MCF 10A (cell line): ENCODE data around the gene CSTB. TPM values are rescaled to one million over a fixed set of nuclear protein-coding genes. Genes with fewer than 3 reads are reported as not detected.
A peak's percentile ranks its signal among the peaks of the same experiment; 100 is the strongest.

ENCODE experiments used
- BruUV-seq: library from RNA; stranded (reverse); fragments of 400-500 nt; replicated peaks from 2 replicates; lab custom pipeline; 2021; lab: Mats Ljungman, UMichigan
- CTCF ChIA-PET: fragments of 300-600 bp; sonication (Branson Sonifier 250); formaldehyde crosslinking; extraction: SDS; loops from one replicate; lab custom pipeline; 2021; ENCODE audit warnings: antibody characterized with exemption, inconsistent platforms; lab: Yijun Ruan, JAX
- POLR2A ChIA-PET: fragments of 300-600, 350-650 bp; sonication (Branson Sonifier 250); formaldehyde crosslinking; extraction: SDS; loops from one replicate; lab custom pipeline; 2020; ENCODE audit warnings: antibody characterized with exemption, inconsistent platforms; lab: Yijun Ruan, JAX
- DNase-seq: peaks from one replicate; pipeline ENCODE4 v3.0.0-alpha.2; 2018; ENCODE audit not compliant: unreplicated experiment
- H3K27ac Mint-ChIP-seq: one replicate; pipeline ENCODE4 v1.8.0; 2022; ENCODE audit warnings: mild to moderate bottlenecking, low read depth, mixed read lengths; ENCODE audit not compliant: unreplicated experiment
- H3K27me3 Mint-ChIP-seq: one replicate; pipeline ENCODE4 v1.8.0; 2022; ENCODE audit warnings: mixed read lengths; ENCODE audit not compliant: insufficient read depth, unreplicated experiment
- H3K36me3 Mint-ChIP-seq: one replicate; pipeline ENCODE4 v1.8.0; 2022; ENCODE audit warnings: mild to moderate bottlenecking, moderate library complexity, mixed read lengths; ENCODE audit not compliant: insufficient read depth, unreplicated experiment
- H3K4me1 Mint-ChIP-seq: one replicate; pipeline ENCODE4 v1.8.0; 2022; ENCODE audit warnings: mixed read lengths; ENCODE audit not compliant: insufficient read depth, unreplicated experiment
- H3K4me3 Mint-ChIP-seq: one replicate; pipeline ENCODE4 v1.8.0; 2022; ENCODE audit warnings: mild to moderate bottlenecking, moderate library complexity, mixed read lengths; ENCODE audit not compliant: unreplicated experiment
- H3K9me3 Mint-ChIP-seq: one replicate; pipeline ENCODE4 v1.8.0; 2022; ENCODE audit warnings: mixed read lengths; ENCODE audit not compliant: unreplicated experiment
- CTCF ChIP-seq: fragments of 200-600 bp; IDR thresholded peaks from one replicate; pipeline ENCODE4 v1.8.0; 2022; ENCODE audit warnings: antibody characterized with exemption, mild to moderate bottlenecking; ENCODE audit not compliant: unreplicated experiment
- intact Hi-C: fragments of 100-400 bp; cut with micrococcal nuclease; formaldehyde crosslinking; loops from 2 replicates; pipeline ENCODE4 v1.14.1; 2022
- total RNA-seq: library from RNA; stranded (reverse); gene quantifications from 2 replicates; pipeline ENCODE4 v1.2.3, GENCODE V29; 2022

The CSTB gene
- total RNA-seq, 1 experiment from 2014 or later, result 60.5 TPM

DNA sequence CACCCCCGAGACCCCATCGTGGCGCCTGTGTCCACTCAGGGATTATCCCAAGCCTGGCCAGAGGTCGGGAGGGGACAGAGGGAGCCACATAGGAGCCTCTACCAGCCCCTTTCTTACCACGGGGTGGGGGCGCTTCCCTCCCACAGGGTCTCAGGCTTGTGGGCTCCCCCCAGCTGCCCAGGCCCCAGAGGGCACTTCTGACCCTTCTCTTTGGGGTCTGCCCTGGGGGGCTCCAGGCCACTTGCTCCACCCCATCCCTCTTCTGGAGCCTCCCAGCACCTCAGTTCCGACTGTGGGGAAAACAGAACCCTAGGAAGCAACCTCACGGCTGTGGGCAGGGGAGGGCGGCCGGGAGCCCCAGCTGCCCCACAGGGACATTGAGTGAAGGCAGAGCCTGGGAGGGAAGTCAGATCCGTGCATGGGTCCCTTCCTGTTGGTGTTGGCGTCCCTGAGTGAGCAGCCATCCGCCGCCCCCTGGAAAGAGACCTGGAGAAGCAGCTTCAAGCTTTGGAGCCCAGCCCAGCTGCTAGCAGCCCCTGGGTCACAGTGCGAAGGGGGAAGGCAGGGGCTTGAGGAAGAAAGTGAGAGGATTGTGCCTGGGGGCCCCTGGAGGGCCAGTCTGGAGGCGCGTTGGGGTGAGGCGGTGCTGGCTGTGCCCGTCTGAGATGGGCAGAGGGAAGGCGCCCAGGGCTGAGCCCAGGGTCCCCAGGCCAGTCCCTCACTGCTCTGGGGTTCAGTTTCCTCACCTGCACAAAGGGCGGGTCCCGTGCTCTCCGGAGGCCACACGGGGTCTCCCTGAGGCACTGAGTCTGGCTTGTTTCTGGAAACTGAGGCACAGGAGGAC, 35.4 kb upstream of the CSTB start:
- H3K27ac Mint-ChIP-seq, result no peak overlapping the region

GRCh38 chr21:43810505-43811261, 34.6 kb upstream of the CSTB start:
- peak; percentile 72 for DNase-seq

More for the DNA sequence above, 35.4 kb upstream of the CSTB start:
- no TSS peak for BruUV-seq
- Mint-ChIP-seq H3K4me3 (peak overlapping the region; percentile 67), H3K36me3 (no peaks in the 10 kb centered on the region), H3K27me3 (no peaks in the 10 kb centered on the region), H3K4me1 (peaks cover 25% of the 10 kb centered on the region), H3K9me3 (no peaks in the 10 kb centered on the region)
- ChIA-PET POLR2A (interaction anchor here (1.3 to 3.0 kb wide), 3 partner anchors 58 to 165 kb away, joined by 3 to 22 read pairs (median 4); no protein-coding TSS in a partner anchor), CTCF (interaction anchor here (0.6 to 2.1 kb wide), 13 partner anchors 20 to 199 kb away, joined by 3 to 22 read pairs (median 4); partner anchors contain the start of gene RRP1)
- DNase-seq, result no peak
- intact Hi-C loops, result loop anchor here (1.0 to 5.0 kb wide), 2 partner anchors 51 to 164 kb away; no protein-coding TSS in a partner anchor
- no peak for TF ChIP-seq CTCF

DNA sequence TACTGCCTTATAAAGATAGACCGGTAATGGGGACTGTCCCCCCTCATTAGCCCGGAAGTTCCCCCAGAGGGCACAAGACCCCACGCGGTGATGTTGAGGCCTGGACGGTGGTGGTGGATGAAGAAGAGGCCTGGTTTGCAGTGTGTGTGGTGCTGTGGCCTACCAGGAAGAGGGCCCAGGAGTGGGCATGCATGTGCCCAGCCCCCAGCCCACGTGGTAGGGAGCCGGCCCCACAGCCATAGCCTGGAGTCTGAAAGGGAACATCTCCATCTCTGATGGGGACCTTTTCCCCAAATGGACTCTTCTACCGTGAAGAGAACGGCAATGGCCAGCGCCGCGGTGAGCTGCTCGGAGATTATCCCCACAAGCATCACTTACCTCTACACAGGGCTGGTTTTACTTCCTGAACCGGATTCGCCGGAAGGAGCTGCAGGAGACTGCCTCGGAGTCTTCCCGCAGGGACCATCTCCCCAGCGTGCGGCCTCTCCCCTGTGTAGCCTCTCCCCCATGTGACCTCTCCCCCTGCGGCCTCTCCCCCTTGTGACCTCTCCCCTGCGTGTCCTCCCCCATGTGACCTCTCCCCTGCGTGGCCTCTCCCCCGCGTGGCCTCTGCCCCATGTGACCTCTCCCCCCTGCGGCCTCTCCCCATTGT, 33.9 kb upstream of the CSTB start:
- no peak for TF ChIP-seq CTCF
- no peak for DNase-seq
- H3K4me3 Mint-ChIP-seq, result no peak overlapping the region
- no peaks in the 10 kb centered on the region for H3K9me3 Mint-ChIP-seq
- H3K36me3 Mint-ChIP-seq, result no peaks in the 10 kb centered on the region
- POLR2A ChIA-PET, result interaction anchor here (3.0 kb wide), 1 partner anchor 166 kb away, joined by 22 read pairs; no protein-coding TSS in a partner anchor
- CTCF ChIA-PET, result interaction anchor here (0.7 to 2.1 kb wide), 6 partner anchors 11 to 175 kb away, joined by 3 to 22 read pairs (median 4); partner anchors contain the start of gene RRP1
- intact Hi-C loops, result loop anchor here (5.0 kb wide), 1 partner anchor 52 kb away; no protein-coding TSS in a partner anchor
- BruUV-seq, result no TSS peak
- no peaks in the 10 kb centered on the region for H3K27me3 Mint-ChIP-seq
- peaks cover 24% of the 10 kb centered on the region for H3K4me1 Mint-ChIP-seq
- no peak overlapping the region for H3K27ac Mint-ChIP-seq

More at GRCh38 chr21:43810505-43811261, 34.6 kb upstream of the CSTB start:
- TF ChIP-seq CTCF, result peak; percentile 96
- Mint-ChIP-seq H3K9me3 (no peaks in the 10 kb centered on the region), H3K27me3 (no peaks in the 10 kb centered on the region), H3K4me1 (peaks cover 25% of the 10 kb centered on the region), H3K27ac (no peak overlapping the region), H3K4me3 (peak overlapping the region; percentile 67), H3K36me3 (no peaks in the 10 kb centered on the region)
- ChIA-PET CTCF (interaction anchor here (0.6 to 2.1 kb wide), 13 partner anchors 12 to 200 kb away, joined by 3 to 22 read pairs (median 4); partner anchors contain the start of gene RRP1), POLR2A (interaction anchor here (1.3 to 3.0 kb wide), 3 partner anchors 58 to 165 kb away, joined by 3 to 22 read pairs (median 4); no protein-coding TSS in a partner anchor)
- BruUV-seq, result no TSS peak
- intact Hi-C loops, result loop anchor here (1.0 to 5.0 kb wide), 2 partner anchors 52 to 165 kb away; no protein-coding TSS in a partner anchor
